H1 (cell line): ENCODE results near the gene TMEM222. TPM values are rescaled to one million over a fixed set of nuclear protein-coding genes. Genes with fewer than 3 reads are reported as not detected.

Source experiments
- CTCF ChIA-PET: fragments of 300-600 bp; sonication (Branson Sonifier 250); formaldehyde crosslinking; loops from one replicate; lab custom pipeline; 2021; ENCODE audit not compliant: partially characterized antibody; lab: Charles Lee
- POLR2A ChIA-PET: fragments of 300-600 bp; sonication (Branson Sonifier 250); formaldehyde crosslinking; loops from one replicate; lab custom pipeline; 2021; ENCODE audit warnings: inconsistent platforms; ENCODE audit not compliant: partially characterized antibody; lab: Charles Lee
- DNase-seq, 2 experiments: peaks; one replicate each; pipeline versions ENCODE4 v3.0.0 to v3.0.0-alpha.2; 2010 to 2022; ENCODE audit warnings: low spot score in 2 of 2, low read depth in 1 of 2, mixed read lengths in 1 of 2
- FAIRE-seq: peaks from 2 replicates; lab custom pipeline; 2011; peaks lifted over from hg19 to GRCh38; lab: Jason Lieb, UNC
- H2AFZ ChIP-seq: 2 replicates; pipeline ENCODE4 v1.8.1; 2012; ENCODE audit warnings: low read length, inconsistent platforms
- H2AK5ac ChIP-seq: 2 replicates; pipeline ENCODE4 v1.6.1; 2013; ENCODE audit warnings: low read depth, low read length
- H2BK120ac ChIP-seq: replicated peaks from 2 replicates; pipeline ENCODE3; 2013; ENCODE audit warnings: low read depth, low read length, inconsistent platforms
- H2BK12ac ChIP-seq: 2 replicates; pipeline ENCODE4 v1.6.1; 2013; ENCODE audit warnings: low read depth, low read length
- H2BK15ac ChIP-seq: 2 replicates; pipeline ENCODE4 v1.6.1; 2013; ENCODE audit warnings: low read length
- H2BK20ac ChIP-seq: 2 replicates; pipeline ENCODE4 v1.6.1; 2013; ENCODE audit warnings: low read length
- H2BK5ac ChIP-seq: 2 replicates; pipeline ENCODE4 v1.6.1; 2013; ENCODE audit warnings: low read depth, low read length
- H3K14ac ChIP-seq: 2 replicates; pipeline ENCODE4 v1.6.1; 2013; ENCODE audit warnings: inconsistent platforms; ENCODE audit not compliant: insufficient read length
- H3K18ac ChIP-seq: 2 replicates; pipeline ENCODE4 v1.6.1; 2013; ENCODE audit warnings: low read length; ENCODE audit errors: extremely low read depth
- H3K23ac ChIP-seq: 2 replicates; pipeline ENCODE4 v1.6.1; 2013; ENCODE audit warnings: inconsistent platforms; ENCODE audit not compliant: insufficient read length
- H3K23me2 ChIP-seq: 2 replicates; pipeline ENCODE4 v1.6.1; 2013; ENCODE audit warnings: low read depth, low read length
- H3K27ac ChIP-seq: 2 replicates; pipeline ENCODE4 v1.6.1; 2011; ENCODE audit warnings: low read depth, low read length, inconsistent platforms
- H3K27me3 ChIP-seq, 4 experiments: replicated peaks in 1 of 4; 1 replicate in 1 of 4; 2 replicates in 3 of 4; pipeline versions ENCODE4 v1.6.1 to v1.8.1; 2011 to 2013; ENCODE audit warnings: low read length in 3 of 4, mild to moderate bottlenecking in 3 of 4, inconsistent platforms in 2 of 4, mixed read lengths in 2 of 4, moderate library complexity in 1 of 4; ENCODE audit not compliant: control insufficient read depth in 3 of 4, insufficient read depth in 3 of 4; ENCODE audit errors: extremely low read depth in 1 of 4
- H3K36me3 ChIP-seq, 4 experiments: 2 replicates each; pipeline versions ENCODE4 v1.6.1 to v1.8.1; 2011 to 2013; ENCODE audit warnings: mild to moderate bottlenecking in 4 of 4, low read length in 3 of 4, moderate library complexity in 2 of 4, control low read depth in 1 of 4, inconsistent platforms in 1 of 4; ENCODE audit not compliant: insufficient read depth in 4 of 4, control insufficient read depth in 2 of 4
- H3K4ac ChIP-seq: replicated peaks from 2 replicates; pipeline ENCODE3; 2013; ENCODE audit warnings: low read length, low read depth, mixed read lengths, inconsistent platforms; ENCODE audit not compliant: insufficient read length
- H3K4me1 ChIP-seq, 4 experiments: replicated peaks in 1 of 4; 1 replicate in 1 of 4; 2 replicates in 3 of 4; pipeline versions ENCODE4 v1.6.1 to v1.8.1; 2011 to 2013; ENCODE audit warnings: low read length in 3 of 4, inconsistent platforms in 2 of 4, mixed read lengths in 1 of 4; ENCODE audit not compliant: insufficient read depth in 4 of 4, control insufficient read depth in 3 of 4
- H3K4me2 ChIP-seq, 2 experiments: 2 replicates each; pipeline versions ENCODE4 v1.6.1 to v1.8.1; 2011 to 2013; ENCODE audit warnings: low read depth in 2 of 2, low read length in 2 of 2, control low read depth in 1 of 2, inconsistent platforms in 1 of 2, mild to moderate bottlenecking in 1 of 2; ENCODE audit not compliant: insufficient read depth in 1 of 2
- H3K4me3 ChIP-seq, 4 experiments: fragments of 200-600, 300-600 bp in 1 of 4; sonication (generic), shearing (Covaris generic), sonication (Bioruptor Twin) in 1 of 4; 2 replicates each; pipeline versions ENCODE4 v1.5.1 to v1.8.1; 2011 to 2016; ENCODE audit warnings: low read length in 4 of 4, low read depth in 3 of 4, control low read depth in 2 of 4, inconsistent platforms in 2 of 4, mild to moderate bottlenecking in 2 of 4, mixed read lengths in 1 of 4, moderate library complexity in 1 of 4; ENCODE audit not compliant: insufficient read depth in 2 of 4; ENCODE audit errors: extremely low read depth in 1 of 4
- H3K56ac ChIP-seq: replicated peaks from 2 replicates; pipeline ENCODE3; 2013; ENCODE audit warnings: low read depth, mild to moderate bottlenecking, mixed read lengths, low read length, inconsistent platforms; ENCODE audit not compliant: insufficient read length
- H3K79me1 ChIP-seq: 2 replicates; pipeline ENCODE4 v1.6.1; 2013; ENCODE audit warnings: low read depth, low read length, control low read depth
- H3K79me2 ChIP-seq, 2 experiments: 2 replicates each; pipeline versions ENCODE4 v1.6.1 to v1.8.1; 2012 to 2013; ENCODE audit warnings: low read length in 2 of 2, mild to moderate bottlenecking in 2 of 2, inconsistent platforms in 1 of 2; ENCODE audit not compliant: insufficient read depth in 2 of 2, control insufficient read depth in 1 of 2
- H3K9ac ChIP-seq, 4 experiments: replicated peaks in 1 of 4; 1 replicate in 1 of 4; 2 replicates in 3 of 4; pipeline versions ENCODE4 v1.6.1 to v1.8.1; 2011 to 2013; ENCODE audit warnings: low read depth in 3 of 4, low read length in 3 of 4, control low read depth in 2 of 4, mild to moderate bottlenecking in 2 of 4, moderate library complexity in 2 of 4, inconsistent platforms in 1 of 4; ENCODE audit errors: extremely low read depth in 1 of 4
- H3K9me3 ChIP-seq, 2 experiments: 2 replicates each; pipeline versions ENCODE4 v1.6.1 to v1.8.1; 2012 to 2013; ENCODE audit warnings: mild to moderate bottlenecking in 2 of 2, moderate library complexity in 2 of 2, control low read depth in 1 of 2, inconsistent platforms in 1 of 2, low read depth in 1 of 2, low read length in 1 of 2, mixed read lengths in 1 of 2; ENCODE audit not compliant: insufficient read depth in 2 of 2
- H4K20me1 ChIP-seq, 2 experiments: replicated peaks in 1 of 2; 2 replicates each; pipeline versions ENCODE3 to v1.8.1; 2011 to 2013; ENCODE audit warnings: inconsistent platforms in 2 of 2, low read length in 2 of 2, mild to moderate bottlenecking in 1 of 2; ENCODE audit not compliant: insufficient read depth in 2 of 2, control insufficient read depth in 1 of 2
- H4K5ac ChIP-seq: 2 replicates; pipeline ENCODE4 v1.6.1; 2013; ENCODE audit warnings: low read length, low read depth, mixed read lengths, inconsistent platforms; ENCODE audit not compliant: insufficient read length
- H4K8ac ChIP-seq: 2 replicates; pipeline ENCODE4 v1.8.0; 2013; ENCODE audit warnings: mild to moderate bottlenecking, moderate library complexity, low read length, inconsistent platforms; ENCODE audit not compliant: insufficient read depth; ENCODE audit errors: extremely low read depth
- H4K91ac ChIP-seq: replicated peaks from 2 replicates; pipeline ENCODE3; 2013; ENCODE audit warnings: low read length, mixed read lengths, inconsistent platforms; ENCODE audit not compliant: insufficient read length
- BACH1 ChIP-seq: IDR thresholded peaks from 2 replicates; pipeline ENCODE4 v1.6.1; 2012; ENCODE audit warnings: low read length, improper control_type of control experiment
- E2F6 ChIP-seq: IDR thresholded peaks from 2 replicates; pipeline ENCODE4 v1.6.1; 2012; ENCODE audit warnings: inconsistent platforms
- FOSL1 ChIP-seq: IDR thresholded peaks from 2 replicates; pipeline ENCODE4 v1.6.1; 2011; ENCODE audit warnings: mild to moderate bottlenecking, low read depth, low read length, moderate library complexity; ENCODE audit not compliant: insufficient read depth
- HDAC6 ChIP-seq: IDR thresholded peaks from one replicate; pipeline ENCODE4 v1.7.1; 2012; ENCODE audit warnings: low read depth, mild to moderate bottlenecking, inconsistent platforms, low read length, moderate library complexity
- JUND ChIP-seq: IDR thresholded peaks from 2 replicates; pipeline ENCODE4 v1.6.1; 2011; ENCODE audit warnings: mild to moderate bottlenecking, improper control_type of control experiment, low read length
- KDM4A ChIP-seq: IDR thresholded peaks from one replicate; pipeline ENCODE4 v1.7.1; 2012; ENCODE audit warnings: low read depth, mild to moderate bottlenecking, moderate library complexity, low read length, inconsistent platforms; ENCODE audit not compliant: severe bottlenecking
- POLR2A ChIP-seq, 2 experiments: IDR thresholded peaks; 1 replicate in 1 of 2; 2 replicates in 1 of 2; pipeline ENCODE4 v1.6.1; 2011; ENCODE audit warnings: low read depth in 2 of 2, low read length in 2 of 2, mild to moderate bottlenecking in 2 of 2; ENCODE audit errors: control extremely low read depth in 1 of 2
- POU5F1 ChIP-seq: IDR thresholded peaks from 2 replicates; pipeline ENCODE4 v1.6.1; 2011; ENCODE audit warnings: low read depth, mild to moderate bottlenecking, low read length, moderate library complexity
- RFX5 ChIP-seq: IDR thresholded peaks from 2 replicates; pipeline ENCODE4 v1.6.1; 2011; ENCODE audit warnings: low read depth, low read length, improper control_type of control experiment, borderline replicate concordance
- SIX5 ChIP-seq: IDR thresholded peaks from 2 replicates; pipeline ENCODE4 v1.6.1; 2011; ENCODE audit warnings: mild to moderate bottlenecking, low read depth, low read length
- TBP ChIP-seq: IDR thresholded peaks from 2 replicates; pipeline ENCODE4 v1.6.1; 2011; ENCODE audit warnings: low read depth, low read length, improper control_type of control experiment
- TCF12 ChIP-seq: IDR thresholded peaks from 2 replicates; pipeline ENCODE4 v1.6.1; 2011; ENCODE audit warnings: low read depth, mild to moderate bottlenecking, low read length
- TEAD4 ChIP-seq: IDR thresholded peaks from 2 replicates; pipeline ENCODE4 v1.6.1; 2012; ENCODE audit warnings: low read depth, low read length, inconsistent platforms, mixed read lengths
- WGBS, 2 experiments: shearing (Covaris generic) in 1 of 2; methylation state at CpG; one replicate each; pipeline versions ENCODE4 v1.1.6 to v1.1.7; 2013 to 2015; ENCODE audit warnings: low lambda C conversion rate in 2 of 2, mixed read lengths in 2 of 2, inconsistent platforms in 1 of 2, low coverage in 1 of 2, missing lambda C conversion rate in 1 of 2; ENCODE audit not compliant: insufficient replicate concordance in 2 of 2, insufficient coverage in 1 of 2, insufficient read length in 1 of 2; ENCODE audit errors: extremely low coverage in 1 of 2, missing lambda C conversion rate in 1 of 2; 5-methylcytosine and 5-hydroxymethylcytosine counted together
- polyA plus RNA-seq, 7 experiments: library from polyadenylated mRNA; depleted of rRNA in 3 of 7; stranded (reverse) in 5 of 7; unstranded in 2 of 7; fragments of >200 nt in 5 of 7; fragments of 200-250 nt in 2 of 7; gene quantifications; 1 replicate in 5 of 7; 2 replicates in 1 of 7; 4 replicates in 1 of 7; pipeline versions ENCODE4 v1.2.1 to v1.2.3, GENCODE V29; 2011 to 2013; ENCODE audit warnings: missing spikeins in 2 of 7, mixed read lengths in 2 of 7
- total RNA-seq: library from RNA; stranded (reverse); fragmentation: NEBNext Ultra II Directional; extraction: Animal tissue kit (Norgen Biotek cat#: 25700); gene quantifications from 2 replicates; pipeline ENCODE4 v1.2.1, GENCODE V29; 2021

TMEM222 gene
- total and polyA plus RNA-seq, 2 of the 8 experiments (the other 6 are each of a cell fraction or from before 2014, with no cell fraction given), result 27.0 to 51.8 TPM

DNA sequence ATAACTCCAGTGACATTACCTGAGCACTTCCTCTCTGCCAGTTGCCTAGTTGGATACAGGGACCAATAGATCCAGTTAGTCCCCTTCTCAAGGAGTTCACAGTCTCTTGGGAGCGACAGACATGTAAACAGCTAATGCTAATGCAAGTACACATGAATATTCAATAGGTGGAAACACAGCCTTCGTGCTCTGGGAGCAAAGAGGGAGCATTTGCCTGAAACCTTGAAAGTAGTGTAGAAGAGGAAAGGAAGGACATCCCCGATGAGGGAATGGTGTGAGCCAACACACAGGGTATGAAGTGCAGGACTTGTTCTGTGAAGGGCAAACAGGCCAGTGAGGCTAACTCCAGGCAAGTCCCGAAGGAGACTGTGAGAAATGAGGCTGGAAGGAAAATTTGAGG lies 3.8 kb upstream of the TMEM222 start:
- 0 out of 2 replicates have a peak overlapping the region, but pooled peaks have one; percentile 1 for H2BK12ac ChIP-seq
- H3K18ac ChIP-seq, result no peak overlapping the region
- 0 out of 7 replicates have a peak, but pooled peaks cover 0 to 6% (median 0%) of the 10 kb centered on the region in 4 experiments for H3K4me1 ChIP-seq
- DNase-seq, result no peak
- H3K4me2 ChIP-seq, result no peak overlapping the region
- H3K36me3 ChIP-seq, result no peaks in the 10 kb centered on the region
- H3K4me3 ChIP-seq, result no peak overlapping the region
- H2BK15ac ChIP-seq, result no peak overlapping the region; the same call in 1 of the 2 replicates
- H3K79me1 ChIP-seq, result no peaks in the 10 kb centered on the region
- no peak overlapping the region for H4K5ac ChIP-seq
- peak overlapping the region; percentile 48 for H2AFZ ChIP-seq
- peaks cover 0 to 3% (median 0%) of the 10 kb centered on the region in 4 experiments; a peak in 1 of 7 replicates for H3K27me3 ChIP-seq
- no peak overlapping the region for H2BK20ac ChIP-seq
- H3K9me3 ChIP-seq, result no peaks in the 10 kb centered on the region
- WGBS, 2 experiments, result 71% methylated on average over 4 of the region's 4 CpGs; no CpG with 5 or more reads in 1 of the 2 experiments
- no peak overlapping the region for H3K14ac ChIP-seq
- no peak overlapping the region for H2BK5ac ChIP-seq
- H3K9ac ChIP-seq, result no peak overlapping the region
- POLR2A ChIA-PET, result interaction anchor here (0.6 to 2.9 kb wide), 4 partner anchors 11 to 249 kb away, joined by 3 to 12 read pairs (median 4); no protein-coding TSS in a partner anchor
- H4K91ac ChIP-seq, result no peak overlapping the region
- H3K27ac ChIP-seq, result no peak overlapping the region
- no peak overlapping the region for H4K8ac ChIP-seq
- peaks cover 7% of the 10 kb centered on the region; the same call in 1 of the 2 replicates for H3K23me2 ChIP-seq
- no peak overlapping the region for H3K4ac ChIP-seq
- FAIRE-seq, result no peak
- no peak overlapping the region for H2BK120ac ChIP-seq
- H2AK5ac ChIP-seq, result no peak overlapping the region
- H3K56ac ChIP-seq, result no peak overlapping the region
- H4K20me1 ChIP-seq, result no peaks in the 10 kb centered on the region
- peaks cover 3 to 8% of the 10 kb centered on the region in 2 experiments; a peak in 3 of 4 replicates for H3K79me2 ChIP-seq
- no peak overlapping the region for H3K23ac ChIP-seq
- CTCF ChIA-PET, result interaction anchor here (1.1 to 13.1 kb wide), 8 partner anchors 10 to 76 kb away, joined by 3 to 202 read pairs (median 6); no protein-coding TSS in a partner anchor
- TF ChIP-seq FOSL1 (no peak), POLR2A (IDR thresholded peaks at IDR 0.05; ENCODE audit: control extremely low read depth in 1 of 2, low read depth in 2 of 2, low read length in 2 of 2) (no peak), TBP (no peak), E2F6 (no peak), BACH1 (no peak), SIX5 (no peak), POU5F1 (no peak), RFX5 (no peak), TCF12 (no peak), TEAD4 (no peak), KDM4A (no peak), HDAC6 (no peak), JUND (no peak)
